Left lung (tissue), 10 donors: ENCODE results near the gene HOXA2. TPM values are rescaled to one million over a fixed set of nuclear protein-coding genes. Genes with fewer than 3 reads are reported as not detected.
A peak's percentile ranks its signal among the peaks of the same experiment; 100 is the strongest.

Source experiments
- ATAC-seq: fragments of 200-7000 bp; cut with Tn5 transposase; one replicate; pipeline ENCODE4 v1.9.1; 2020; ENCODE audit warnings: moderate library complexity
- DNase-seq, 4 donors: peaks; one replicate each; pipeline ENCODE4 v3.0.0-alpha.2; 2013 to 2020
- H3K27ac ChIP-seq, 2 donors: fragments of 200-600 bp; sonication (generic) in 1 of 2; one replicate each; pipeline versions ENCODE4 v1.5.0 to v1.8.0; 2020 to 2021
- H3K27me3 ChIP-seq, 2 donors: fragments of 200-600 bp; sonication (generic) in 1 of 2; one replicate each; pipeline versions ENCODE4 v1.5.0 to v1.8.0; 2020 to 2021
- H3K36me3 ChIP-seq, 2 donors: fragments of 200-600 bp; sonication (generic) in 1 of 2; one replicate each; pipeline versions ENCODE4 v1.5.0 to v1.8.0; 2020 to 2021
- H3K4me1 ChIP-seq, 2 donors: fragments of 200-600 bp; one replicate each; pipeline ENCODE4 v1.8.0; 2021
- H3K4me3 ChIP-seq, 2 donors: fragments of 200-600 bp; sonication (generic) in 1 of 2; one replicate each; pipeline versions ENCODE4 v1.5.0 to v1.8.0; 2020 to 2021; ENCODE audit warnings: mild to moderate bottlenecking in 1 of 2
- H3K9me3 ChIP-seq, 2 donors: fragments of 200-600 bp; sonication (generic) in 1 of 2; one replicate each; pipeline versions ENCODE4 v1.5.0 to v1.8.0; 2020 to 2021
- intact Hi-C, 2 donors: fragments of 100-400 bp; cut with DNase I; formaldehyde crosslinking; loops; one replicate each; pipeline versions ENCODE4 v1.11.2 to v1.14.2; 2022
- polyA plus RNA-seq, 6 donors: library from polyadenylated mRNA; unstranded; fragments of 120-200 nt; gene quantifications; one replicate each; pipeline ENCODE4 v1.2.1, GENCODE V29; 2013; ENCODE audit not compliant: insufficient read length in 6 of 6
- total RNA-seq, 2 donors: library from RNA; stranded (reverse); fragmentation: NEBNext Ultra II Directional; extraction: Animal tissue kit (Norgen Biotek cat#: 25700); gene quantifications; one replicate each; pipeline ENCODE4 v1.2.1, GENCODE V29; 2021
- TF ChIP-seq, protein P1 (sequence below), 2 donors: fragments of 200-600 bp; sonication (generic) in 1 of 2; IDR thresholded peaks; one replicate each; pipeline versions ENCODE4 v1.5.0 to v1.8.0; 2021; ENCODE audit warnings: antibody characterized with exemption in 2 of 2
- donor health status: DM: no; HTN: yes; CAD: no.
- donor health status: DM: no; HTN: no; CAD: no.

The HOXA2 gene
- total and polyA plus RNA-seq, 8 donors, result 0.61 to 19.6 (median 17.6) TPM

DNA sequence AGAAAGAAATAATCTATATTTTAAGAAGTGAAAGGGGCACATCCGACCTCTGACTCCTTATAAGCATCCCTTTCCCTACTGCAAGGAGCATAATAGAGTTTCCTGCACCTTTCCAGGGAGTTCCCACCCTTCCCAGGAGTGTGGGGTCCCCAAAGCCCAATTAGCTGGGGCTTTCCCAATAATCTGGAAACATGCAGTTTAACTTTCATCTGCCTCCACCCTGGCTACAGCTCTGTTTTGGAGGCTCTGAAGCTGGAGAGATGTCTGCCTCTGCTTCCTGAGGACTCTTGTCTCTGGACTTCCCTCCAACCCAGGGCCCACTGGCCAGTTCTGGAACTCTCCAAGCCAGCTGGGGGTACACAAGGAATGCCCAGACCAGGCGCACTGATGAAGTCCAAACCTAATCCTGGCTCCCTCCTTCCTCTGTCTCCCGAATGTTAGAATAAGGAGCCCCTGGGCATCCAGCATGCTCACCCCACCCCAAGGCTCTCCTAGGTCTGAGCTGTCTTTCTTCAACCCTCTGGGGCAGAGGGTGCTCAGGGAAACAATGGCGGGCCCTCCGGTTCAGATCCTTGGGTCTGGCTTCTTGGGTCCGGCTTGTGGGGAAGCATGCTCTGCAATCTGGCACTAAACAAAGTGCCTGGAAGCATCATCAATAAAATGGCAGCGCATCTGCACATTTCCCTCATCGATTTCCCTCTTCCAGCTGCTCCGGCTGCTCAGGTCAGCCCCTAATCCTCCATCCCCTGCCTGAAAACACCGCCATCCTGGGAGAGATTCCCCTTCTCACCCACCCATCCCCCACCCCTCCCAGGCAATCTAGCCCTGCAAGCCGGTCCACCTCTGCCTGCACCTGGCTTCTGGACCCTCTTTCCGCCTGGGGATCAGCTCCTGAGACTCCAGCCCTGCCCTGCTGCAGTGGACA lies 14.7 kb upstream of the HOXA2 start:
- Histone ChIP-seq H3K4me3 (peak overlapping the region; percentile 33 to 41), H3K27ac (peak overlapping the region; percentile 73 to 86), H3K27me3 (peaks cover 6 to 81% of the 10 kb centered on the region in 2 donors), H3K36me3 (no peaks in the 10 kb centered on the region), H3K4me1 (peaks cover 4 to 6% of the 10 kb centered on the region in 2 donors), H3K9me3 (no peaks in the 10 kb centered on the region)
- ATAC-seq (no peak), DNase-seq (peak in 1 of 4 donors; percentile 49)
- TF ChIP-seq, protein P1, sequence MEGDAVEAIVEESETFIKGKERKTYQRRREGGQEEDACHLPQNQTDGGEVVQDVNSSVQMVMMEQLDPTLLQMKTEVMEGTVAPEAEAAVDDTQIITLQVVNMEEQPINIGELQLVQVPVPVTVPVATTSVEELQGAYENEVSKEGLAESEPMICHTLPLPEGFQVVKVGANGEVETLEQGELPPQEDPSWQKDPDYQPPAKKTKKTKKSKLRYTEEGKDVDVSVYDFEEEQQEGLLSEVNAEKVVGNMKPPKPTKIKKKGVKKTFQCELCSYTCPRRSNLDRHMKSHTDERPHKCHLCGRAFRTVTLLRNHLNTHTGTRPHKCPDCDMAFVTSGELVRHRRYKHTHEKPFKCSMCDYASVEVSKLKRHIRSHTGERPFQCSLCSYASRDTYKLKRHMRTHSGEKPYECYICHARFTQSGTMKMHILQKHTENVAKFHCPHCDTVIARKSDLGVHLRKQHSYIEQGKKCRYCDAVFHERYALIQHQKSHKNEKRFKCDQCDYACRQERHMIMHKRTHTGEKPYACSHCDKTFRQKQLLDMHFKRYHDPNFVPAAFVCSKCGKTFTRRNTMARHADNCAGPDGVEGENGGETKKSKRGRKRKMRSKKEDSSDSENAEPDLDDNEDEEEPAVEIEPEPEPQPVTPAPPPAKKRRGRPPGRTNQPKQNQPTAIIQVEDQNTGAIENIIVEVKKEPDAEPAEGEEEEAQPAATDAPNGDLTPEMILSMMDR (IDR thresholded peaks at IDR 0.05), result no peak
- intact Hi-C loops, result no loop called here

DNA sequence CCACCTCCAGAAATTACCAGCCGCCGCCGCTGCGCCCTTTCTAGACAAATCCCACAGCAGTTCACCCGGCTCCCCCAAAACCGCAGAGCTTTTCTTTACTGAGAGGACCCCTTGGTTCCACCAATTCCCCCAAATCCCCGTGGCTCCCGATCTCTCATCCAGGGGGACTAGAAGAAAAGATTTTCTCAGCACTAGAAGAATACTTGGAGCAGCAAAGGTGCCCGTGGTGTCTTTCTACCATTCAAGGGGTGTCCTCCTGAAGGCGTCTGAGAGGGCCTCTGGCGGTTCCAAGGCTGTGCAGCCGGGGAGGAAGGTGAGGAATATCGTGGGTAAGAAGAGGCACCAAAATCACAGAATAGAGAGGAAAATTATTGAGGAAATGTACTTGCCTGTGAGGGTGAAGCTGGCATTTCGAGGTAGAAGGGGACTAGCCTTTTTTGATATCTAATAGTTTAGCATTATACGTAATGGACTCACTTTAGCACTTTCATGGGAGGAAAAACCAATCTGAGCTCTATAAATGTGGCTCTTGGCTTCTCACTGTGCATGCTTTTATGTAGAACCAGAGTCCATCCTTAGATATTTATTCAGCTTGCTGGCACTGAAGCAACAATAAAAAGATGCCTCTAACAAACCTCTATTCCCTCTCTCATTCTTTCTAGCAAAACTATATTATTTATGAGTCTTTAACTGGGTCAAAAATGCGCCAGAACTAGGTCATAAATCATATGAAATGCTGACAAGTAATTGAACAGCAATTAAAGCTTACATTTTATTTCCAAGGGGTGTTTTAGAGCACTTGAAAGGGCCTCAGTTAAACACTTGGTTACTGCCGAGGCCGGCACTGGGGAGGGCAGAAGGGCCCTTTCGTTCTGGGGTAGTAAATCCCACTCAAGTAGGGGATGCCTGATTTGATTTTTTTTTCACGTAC lies 13.8 kb upstream of the HOXA2 start:
- intact Hi-C loops, result no loop called here
- peaks cover 6 to 78% of the 10 kb centered on the region in 2 donors for H3K27me3 ChIP-seq
- no peaks in the 10 kb centered on the region for H3K36me3 ChIP-seq
- ATAC-seq, result no peak
- DNase-seq, result peak in 1 of 4 donors; percentile 54
- H3K27ac ChIP-seq, result peak overlapping the region; percentile 73 to 86
- peaks cover 4 to 6% of the 10 kb centered on the region in 2 donors for H3K4me1 ChIP-seq
- H3K4me3 ChIP-seq, result peak overlapping the region; percentile 33 to 41
- H3K9me3 ChIP-seq, result no peaks in the 10 kb centered on the region
- TF ChIP-seq, protein P1 (IDR thresholded peaks at IDR 0.05), result no peak

DNA sequence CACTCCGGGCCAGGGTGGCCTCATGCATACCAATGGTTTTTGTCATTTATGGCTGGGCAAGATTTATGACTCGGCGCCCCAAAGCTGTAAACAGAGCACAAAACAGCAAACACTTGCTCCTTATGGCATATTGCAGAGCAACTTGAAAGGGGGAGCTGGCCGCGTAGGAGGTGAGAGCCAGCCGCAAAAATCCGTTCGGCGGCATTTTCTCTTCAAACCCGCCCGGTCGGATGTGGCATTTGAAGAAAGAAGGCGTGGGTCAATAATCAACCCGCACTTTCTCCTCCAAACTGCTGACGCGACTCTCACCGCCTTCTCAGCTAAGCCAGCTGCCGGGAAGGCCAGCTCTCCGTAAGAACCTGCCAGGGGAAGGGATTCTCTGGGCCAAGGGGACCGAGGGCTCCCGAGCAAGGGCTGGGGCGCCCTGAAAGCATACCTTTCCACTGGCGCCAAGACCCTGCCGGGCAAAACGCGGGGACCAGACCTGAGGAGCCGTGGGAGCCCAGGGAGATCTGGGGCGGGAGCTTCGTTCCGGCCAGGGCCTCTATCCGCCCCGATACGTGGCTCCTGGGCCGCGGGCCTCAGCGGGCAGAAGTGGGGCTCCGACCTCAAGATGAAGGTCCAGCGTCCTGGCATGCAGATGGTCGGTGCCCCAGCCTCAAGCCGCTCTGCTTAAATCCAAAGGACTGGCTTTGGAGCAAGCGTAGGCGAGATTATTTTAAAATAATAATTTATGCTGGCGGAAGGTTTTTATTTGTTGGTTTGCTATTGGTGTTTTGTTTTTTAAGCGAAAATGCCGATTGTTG lies 12.9 kb upstream of the HOXA2 start:
- DNase-seq, result peak in 1 of 4 donors; percentile 66
- TF ChIP-seq, protein P1 (IDR thresholded peaks at IDR 0.05), result no peak
- Histone ChIP-seq H3K9me3 (no peaks in the 10 kb centered on the region), H3K27me3 (peaks cover 6 to 81% of the 10 kb centered on the region in 2 donors), H3K4me3 (peak overlapping the region; percentile 33 to 41), H3K4me1 (peaks cover 6 to 9% of the 10 kb centered on the region in 2 donors), H3K27ac (peak overlapping the region; percentile 73 to 86), H3K36me3 (no peaks in the 10 kb centered on the region)
- ATAC-seq, result no peak
- intact Hi-C loops, result no loop called here

DNA sequence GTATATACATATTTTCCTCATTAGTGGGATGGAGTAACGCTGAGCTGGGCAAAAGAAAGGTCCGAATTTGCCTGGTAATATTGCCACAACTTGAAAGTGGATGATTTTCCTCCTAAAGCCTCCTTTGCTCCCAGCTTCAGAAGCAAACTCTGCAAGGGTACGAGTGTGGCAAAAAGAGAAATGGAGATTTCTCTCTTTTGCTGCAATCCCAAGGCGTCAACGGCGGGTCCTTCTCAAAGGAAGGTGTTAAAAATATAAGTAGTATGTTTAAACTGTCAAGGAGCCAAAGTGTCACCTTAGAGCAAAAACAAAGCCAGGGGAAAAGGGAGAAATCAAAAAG lies 12.4 kb upstream of the HOXA2 start:
- Histone ChIP-seq H3K27ac (peak overlapping the region; percentile 73 to 86), H3K4me1 (peaks cover 2 to 9% of the 10 kb centered on the region in 2 donors), H3K9me3 (no peaks in the 10 kb centered on the region), H3K27me3 (peaks cover 6 to 82% of the 10 kb centered on the region in 2 donors), H3K4me3 (peak overlapping the region; percentile 33 to 41), H3K36me3 (no peaks in the 10 kb centered on the region)
- TF ChIP-seq, protein P1 (IDR thresholded peaks at IDR 0.05), result no peak
- DNase-seq, result no peak
- no peak for ATAC-seq
- intact Hi-C loops, result no loop called here
